Measurements from ENCODE around the gene IL20RB.

The IL20RB gene, protein sequence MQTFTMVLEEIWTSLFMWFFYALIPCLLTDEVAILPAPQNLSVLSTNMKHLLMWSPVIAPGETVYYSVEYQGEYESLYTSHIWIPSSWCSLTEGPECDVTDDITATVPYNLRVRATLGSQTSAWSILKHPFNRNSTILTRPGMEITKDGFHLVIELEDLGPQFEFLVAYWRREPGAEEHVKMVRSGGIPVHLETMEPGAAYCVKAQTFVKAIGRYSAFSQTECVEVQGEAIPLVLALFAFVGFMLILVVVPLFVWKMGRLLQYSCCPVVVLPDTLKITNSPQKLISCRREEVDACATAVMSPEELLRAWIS

GRCh38 chr3:136957751-136958288 is at the start of gene IL20RB:
Gene IL20RB, plus strand, starts transcription at chr3:136957983. Its CDS starts 131 bp downstream, at chr3:136958114.
- DNase-seq, result peak; percentile 74

DNA sequence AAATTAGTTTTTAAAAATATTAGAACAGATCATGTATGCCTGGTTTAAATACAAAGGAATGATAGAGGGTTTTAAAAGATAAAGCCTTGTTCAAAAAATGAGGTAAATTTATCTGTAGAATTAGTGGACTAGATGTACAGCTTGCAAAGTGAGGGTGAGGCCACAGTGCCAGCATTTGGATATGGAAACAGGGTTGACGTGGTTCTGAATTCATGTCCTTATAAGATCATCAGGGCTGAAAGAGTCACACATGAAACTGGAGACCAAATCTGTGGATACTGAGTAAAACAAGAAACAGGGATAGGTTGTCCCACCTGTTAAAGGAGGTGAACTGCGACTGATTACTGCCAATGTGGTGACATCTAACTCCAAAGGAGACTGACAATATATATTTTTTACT is 49.5 kb upstream of the IL20RB start:
- no peak for DNase-seq

DNA sequence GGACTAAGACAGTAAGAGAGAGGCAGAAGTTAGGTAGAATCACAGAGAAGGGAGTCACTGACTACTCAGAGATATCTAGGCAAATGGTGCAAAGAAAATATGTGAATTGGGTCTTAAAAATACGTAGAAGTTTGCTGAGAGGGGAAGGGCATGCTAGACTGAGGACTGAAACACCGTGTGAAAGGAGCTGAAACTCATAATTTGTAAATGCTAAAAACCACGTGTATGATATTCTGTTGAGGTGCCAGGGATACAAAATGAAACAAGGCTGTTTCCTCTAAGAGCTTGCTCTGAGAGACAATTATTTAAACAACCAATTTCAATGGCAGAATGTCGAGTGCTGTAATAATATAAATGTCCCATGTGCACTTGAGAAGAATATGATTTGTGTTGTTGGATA is 48.6 kb upstream of the IL20RB start:
- DNase-seq, result no peak

GRCh38 chr3:136910697-136911096 is 47.1 kb upstream of the IL20RB start:
- no peak for DNase-seq

DNA sequence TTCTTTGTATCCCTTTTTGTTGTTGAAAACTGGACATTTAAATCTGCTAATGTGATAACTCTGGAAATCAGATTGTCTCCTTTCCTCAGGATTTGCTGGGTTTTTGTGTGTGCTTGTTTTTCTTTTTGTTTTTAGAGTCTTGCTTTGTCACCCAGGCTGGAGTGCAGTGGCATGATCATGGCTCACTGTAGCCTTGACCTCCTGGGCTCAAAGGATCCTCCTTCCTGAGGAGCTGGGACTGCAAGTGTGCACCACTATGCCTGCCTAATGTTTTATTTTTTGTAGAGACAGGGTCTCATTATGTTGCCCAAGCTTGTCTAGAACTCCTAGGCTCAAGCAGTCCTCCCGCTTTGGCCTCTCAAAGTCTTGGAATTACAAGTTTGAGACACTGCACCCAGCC is 44.6 kb upstream of the IL20RB start:
- no peak for DNase-seq

GRCh38 chr3:136914739-136915138 is 43.0 kb upstream of the IL20RB start:
- no peak for DNase-seq

GRCh38 chr3:136916223-136916622 is 41.6 kb upstream of the IL20RB start:
- no peak for DNase-seq

GRCh38 chr3:136919799-136920580 is 37.8 kb upstream of the IL20RB start:
- no peak for DNase-seq

DNA sequence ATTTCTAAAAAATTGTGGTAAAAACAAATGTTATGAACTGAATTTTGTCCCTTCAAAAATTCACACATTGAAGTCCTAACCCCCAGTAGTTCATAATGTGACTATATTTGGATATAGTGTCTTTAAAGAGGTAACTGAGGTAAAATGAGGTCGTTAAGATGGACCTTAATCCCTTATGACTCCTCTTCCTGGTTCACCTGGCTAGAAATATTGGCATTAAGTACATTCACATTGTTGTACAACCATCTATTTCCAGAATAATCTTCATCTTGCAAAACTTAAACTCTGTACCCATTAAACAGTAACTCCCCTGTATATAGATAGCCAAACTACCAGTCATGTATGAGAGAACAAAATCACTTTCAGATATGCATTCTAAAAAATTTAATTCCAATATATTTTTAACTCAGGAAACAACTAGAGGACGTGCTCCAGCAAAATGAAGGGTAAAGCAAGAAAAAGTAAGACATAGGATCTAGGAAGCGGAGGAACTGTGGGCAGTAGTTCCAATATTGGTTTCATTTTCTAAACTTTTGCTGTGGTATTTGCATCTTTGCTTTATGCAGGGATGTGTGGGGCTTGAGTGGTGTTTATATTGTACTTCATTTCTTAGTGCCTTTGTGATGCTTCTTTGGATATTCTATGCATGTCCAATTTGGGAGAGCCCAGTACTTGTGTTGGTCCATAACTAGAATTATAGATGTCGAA is 36.7 kb upstream of the IL20RB start:
- DNase-seq, result no peak

GRCh38 chr3:136925425-136926190 is 32.2 kb upstream of the IL20RB start:
- no peak for DNase-seq

DNA sequence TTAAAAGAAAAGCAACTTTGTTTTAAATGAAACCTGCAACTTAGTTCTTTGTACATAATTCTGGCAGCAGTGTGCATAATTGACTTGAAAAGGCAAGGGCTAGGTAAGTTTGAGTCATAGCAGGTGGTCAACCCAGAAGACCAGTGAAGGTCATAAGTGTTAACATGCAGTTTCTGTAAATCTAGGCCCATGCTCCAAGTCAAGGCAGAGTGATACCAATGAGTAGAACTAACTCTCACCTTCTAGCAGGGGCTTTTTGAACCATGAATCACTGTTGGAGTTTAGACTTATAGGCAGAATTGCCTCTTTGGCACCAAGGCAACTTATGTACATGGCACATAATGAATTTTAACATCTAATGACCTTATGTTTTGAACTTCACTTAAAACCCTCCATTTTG is 29.5 kb upstream of the IL20RB start:
- DNase-seq, result no peak

DNA sequence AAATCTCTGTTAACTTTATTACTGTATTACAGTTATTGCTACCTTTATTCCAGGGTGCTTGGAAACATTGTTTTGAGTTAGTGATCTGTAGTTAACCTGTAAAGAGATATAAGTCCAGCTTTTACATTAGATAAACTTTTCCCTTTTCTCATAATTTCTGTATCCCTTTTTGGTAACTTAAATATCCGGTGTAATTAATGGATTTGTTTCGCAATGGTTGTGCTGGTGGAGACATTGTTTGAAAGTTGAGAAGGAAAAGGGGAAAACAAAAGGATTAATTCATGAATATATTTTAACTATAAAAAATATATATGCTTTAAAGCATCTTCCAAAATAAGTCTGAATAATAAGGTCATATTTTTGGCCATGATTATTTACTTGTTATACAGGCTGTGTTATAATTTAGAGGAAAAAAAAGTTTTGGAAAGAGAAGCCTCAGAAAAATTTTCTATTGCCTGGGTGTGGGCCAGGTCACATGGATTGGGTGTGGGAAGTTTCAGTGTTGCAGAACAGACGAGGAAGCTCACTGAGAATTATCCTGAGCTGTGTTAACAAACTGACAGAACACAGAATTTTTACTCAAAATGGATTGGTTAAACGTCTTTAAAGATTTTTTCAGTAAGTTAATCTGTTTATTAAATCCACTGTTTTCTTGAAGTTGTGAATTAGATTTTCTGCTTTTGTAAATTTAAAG is 27.7 kb upstream of the IL20RB start:
- DNase-seq, result no peak

GRCh38 chr3:136931606-136932005 is 26.2 kb upstream of the IL20RB start:
- DNase-seq, result no peak

GRCh38 chr3:136932523-136932922 is 25.3 kb upstream of the IL20RB start:
- DNase-seq, result no peak

GRCh38 chr3:136932978-136933772 is 24.6 kb upstream of the IL20RB start:
- no peak for DNase-seq

DNA sequence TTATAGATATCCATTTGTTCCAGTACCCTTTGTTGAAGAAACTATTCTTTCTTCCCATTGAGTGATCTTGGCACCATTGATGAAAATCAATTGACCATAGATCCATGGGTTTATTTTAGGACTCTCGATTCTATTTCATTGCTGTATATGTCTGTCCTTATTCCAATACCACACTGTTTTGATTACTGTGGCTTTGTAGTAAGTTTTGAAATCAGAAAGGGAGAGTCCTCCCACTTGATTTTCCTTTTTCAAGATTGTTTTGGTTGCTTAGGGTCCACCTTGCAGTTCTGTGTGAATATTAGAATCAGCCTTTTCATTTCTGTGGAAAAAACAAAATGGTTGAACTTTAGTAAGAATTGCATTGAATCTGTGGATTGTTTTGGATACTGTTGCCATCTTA is 20.6 kb upstream of the IL20RB start:
- no peak for DNase-seq

GRCh38 chr3:136937851-136938250 is 19.9 kb upstream of the IL20RB start:
- no peak for DNase-seq

DNA sequence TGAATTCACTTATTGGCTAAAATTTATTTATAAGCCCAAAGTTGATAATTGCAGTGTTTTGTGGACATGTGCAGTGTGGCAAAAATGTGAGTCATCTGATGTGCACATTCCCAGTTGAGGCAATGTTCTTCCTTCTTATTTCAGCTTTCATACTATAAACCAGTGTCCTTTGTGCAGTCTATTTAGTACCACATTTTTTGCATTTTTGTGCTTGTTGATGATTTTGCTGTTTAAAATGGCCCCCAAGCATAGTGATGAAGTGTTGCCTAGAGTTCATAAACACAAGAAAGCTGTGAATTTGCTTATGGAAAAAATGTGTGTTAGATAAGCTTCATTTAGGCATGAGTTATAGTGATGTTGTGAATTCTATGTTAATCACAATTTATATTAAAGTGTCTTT is 19.4 kb upstream of the IL20RB start:
- DNase-seq, result no peak

- no peak for DNase-seq
Observed at GRCh38 chr3:136939489-136939888, 18.3 kb upstream of the IL20RB start.

GRCh38 chr3:136942803-136943202 is 15.0 kb upstream of the IL20RB start:
- peak; percentile 59 for DNase-seq

DNA sequence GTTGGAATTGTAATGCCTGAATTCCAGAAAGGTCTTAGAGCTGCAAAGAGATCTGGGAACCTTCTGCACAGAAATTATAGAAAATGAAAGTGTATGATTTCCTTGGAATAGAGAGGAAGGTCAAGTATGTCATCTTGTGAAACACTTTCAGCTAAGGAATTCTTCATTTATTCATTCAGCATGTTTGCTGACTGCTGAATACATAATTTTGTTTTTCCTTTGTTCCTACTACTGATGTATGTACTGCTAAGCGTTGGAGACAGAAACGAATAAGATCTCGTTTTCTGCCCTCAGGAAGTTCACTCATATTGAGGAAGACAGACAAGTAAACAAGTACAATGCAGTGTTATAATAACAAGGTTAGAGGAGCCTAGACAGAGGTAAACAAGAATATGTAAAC is 14.3 kb upstream of the IL20RB start:
- DNase-seq, result no peak
